ENCODE data around the gene SYNRG. TPM values are rescaled to one million over a fixed set of nuclear protein-coding genes. Genes with fewer than 3 reads are reported as not detected.

SYNRG gene
- total RNA-seq, 4 donors from 2014 or later: 27.4 to 46.5 (median 31.0) TPM

DNA sequence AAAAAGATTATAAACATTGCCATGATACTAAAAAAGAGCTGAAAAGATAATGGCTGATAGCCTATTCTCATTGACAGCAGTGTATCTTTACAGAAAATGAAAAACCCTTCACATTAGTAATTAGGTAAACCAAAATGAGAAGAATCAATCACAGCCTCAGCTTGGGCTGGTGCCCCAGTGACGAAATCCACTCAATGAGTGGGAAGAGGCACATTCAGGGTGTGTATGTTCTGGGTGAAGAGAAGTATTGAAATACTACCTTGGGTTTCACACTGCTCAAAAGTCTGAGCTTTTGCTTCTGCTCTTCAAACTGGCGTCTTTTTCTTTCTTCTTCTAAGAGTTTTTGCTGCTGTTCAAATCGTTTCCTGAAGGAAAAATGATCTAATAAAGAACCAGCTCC is 24.2 kb downstream of the SYNRG start:
- TF ChIP-seq CTCF (IDR thresholded peaks at IDR 0.05; ENCODE audit: low read depth): no peak

DNA sequence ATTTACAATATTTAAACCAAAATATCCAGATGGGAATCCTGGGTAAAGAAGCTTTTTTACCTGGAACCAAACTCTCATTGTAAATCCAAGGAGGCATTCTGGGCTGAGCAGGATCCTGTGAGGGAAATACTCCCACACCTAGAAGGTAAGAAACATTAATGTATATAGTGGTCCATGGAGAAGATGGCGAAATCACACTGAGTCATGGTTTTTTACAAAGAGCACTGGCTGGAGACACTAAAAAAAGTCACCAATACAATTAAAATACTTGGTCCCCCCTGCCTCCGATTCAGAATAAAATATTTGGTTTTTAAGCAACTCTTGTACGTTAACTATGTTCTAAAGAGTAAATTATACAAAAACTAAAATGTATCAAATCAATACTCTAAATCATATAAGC is 32.9 kb downstream of the SYNRG start:
- no peak for TF ChIP-seq CTCF (IDR thresholded peaks at IDR 0.05; ENCODE audit: low read depth)

DNA sequence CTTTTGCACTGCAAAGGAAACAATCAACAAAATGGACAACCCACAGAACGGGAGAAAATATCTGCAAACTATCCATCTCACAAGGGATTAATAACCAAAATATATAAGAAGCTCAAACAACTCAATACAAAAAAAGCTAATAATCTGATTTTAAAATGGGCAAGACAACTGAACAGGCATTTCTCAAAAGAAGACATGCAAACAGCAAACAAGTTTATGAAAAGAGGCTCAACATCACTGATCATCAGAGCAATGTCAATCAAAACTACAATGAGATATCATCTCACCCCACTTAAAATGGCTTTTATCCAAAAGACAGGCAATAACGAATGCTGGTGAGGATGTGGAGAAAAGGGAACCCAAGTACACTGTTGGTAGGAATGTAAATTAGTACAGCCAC is 34.8 kb downstream of the SYNRG start:
- no peak for TF ChIP-seq CTCF (IDR thresholded peaks at IDR 0.05; ENCODE audit: low read depth)

- TF ChIP-seq CTCF (IDR thresholded peaks at IDR 0.05; ENCODE audit: low read depth): no peak
Measured at GRCh38 chr17:37571674-37572073, 37.5 kb downstream of the SYNRG start.

DNA sequence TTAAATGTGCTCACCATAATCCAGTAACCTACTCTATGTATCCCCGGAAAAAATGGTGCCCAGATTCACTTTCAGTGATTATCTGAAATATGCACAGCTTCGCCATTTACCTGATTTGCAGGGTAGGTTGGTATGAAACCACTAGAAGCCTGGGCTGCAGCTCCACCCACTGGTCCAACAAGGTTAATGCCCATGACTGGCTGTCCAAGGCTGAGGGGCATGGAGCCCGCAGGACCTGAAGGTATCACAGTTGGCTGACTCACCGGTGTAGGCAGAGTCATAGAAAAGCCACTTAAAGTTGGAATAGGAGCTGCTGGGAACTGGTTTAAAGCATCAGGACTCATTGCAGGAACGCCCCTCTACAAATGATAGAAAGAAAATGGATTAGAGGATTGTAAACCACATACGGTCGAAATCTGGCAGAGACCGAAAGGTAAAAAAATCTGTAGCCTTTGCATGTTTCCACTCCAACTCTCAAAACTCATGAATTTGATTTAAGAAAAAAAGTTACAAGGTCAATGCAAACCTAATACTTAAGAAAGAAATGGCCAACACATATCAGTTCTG is 38.6 kb downstream of the SYNRG start:
- TF ChIP-seq CTCF (IDR thresholded peaks at IDR 0.05; ENCODE audit: low read depth): no peak

DNA sequence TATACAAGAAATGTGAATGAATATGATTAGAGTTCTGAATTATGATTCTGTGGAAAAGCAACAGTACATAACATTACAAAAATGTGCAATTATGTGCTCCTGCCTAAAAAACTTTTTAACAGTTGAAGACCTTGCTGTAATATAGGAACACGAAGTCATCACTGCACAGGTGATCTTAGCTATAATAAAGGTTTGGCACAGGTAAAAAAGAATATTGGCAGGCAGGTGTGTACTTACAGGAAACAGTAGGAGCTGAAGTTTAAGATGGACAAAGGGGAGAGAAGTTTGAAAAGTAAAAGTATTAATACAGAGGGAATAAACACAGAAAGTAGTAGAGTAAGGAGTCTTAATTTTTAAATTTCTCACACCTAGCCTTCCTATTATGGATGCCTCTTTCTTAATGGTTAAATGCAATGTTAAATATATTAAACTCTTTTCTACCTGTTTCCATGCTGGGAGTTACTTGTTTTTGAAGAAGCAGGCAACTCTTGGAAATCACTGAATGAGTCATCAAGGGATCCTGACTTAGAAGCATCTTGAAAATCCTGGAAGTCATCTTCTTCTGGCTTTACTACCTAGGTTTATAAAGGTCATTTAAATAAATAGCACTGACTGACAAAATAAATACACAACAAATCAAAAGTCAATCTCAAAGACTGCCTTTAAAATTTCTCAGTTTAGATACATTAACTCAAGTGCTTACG is 40.7 kb downstream of the SYNRG start:
- TF ChIP-seq CTCF (IDR thresholded peaks at IDR 0.05; ENCODE audit: low read depth): no peak

GRCh38 chr17:37567538-37567937 is 41.7 kb downstream of the SYNRG start:
- no peak for TF ChIP-seq CTCF (IDR thresholded peaks at IDR 0.05; ENCODE audit: low read depth)
